Hematopoietic multipotent progenitor cell treated with erythropoietin and hydrocortisone succinate and interleukin-3 and kit ligand, for 4 days (in vitro differentiated cells): ENCODE data around the gene MYADM.

ENCODE experiments used
- DNase-seq: peaks from one replicate; pipeline ENCODE4 v3.0.0-alpha.2; 2015

Gene MYADM

GRCh38 chr19:53917356-53917755 lies 49.7 kb downstream of the MYADM start:
- DNase-seq, result no peak
